Liver (tissue), 9 donors: ENCODE data around the gene CGNL1. TPM values are rescaled to one million over a fixed set of nuclear protein-coding genes. Genes with fewer than 3 reads are reported as not detected.

Experiments
- DNase-seq: peaks from one replicate; pipeline ENCODE4 v3.0.0-alpha.2; 2017; ENCODE audit warnings: low spot score
- H3K27ac ChIP-seq, 2 donors: one replicate each; pipeline ENCODE4 v1.7.0; 2013; ENCODE audit warnings: inconsistent platforms in 2 of 2, low read length in 2 of 2, control low read depth in 1 of 2, low read depth in 1 of 2, mild to moderate bottlenecking in 1 of 2
- H3K27me3 ChIP-seq, 4 donors: one replicate each; pipeline versions ENCODE4 v1.6.1 to v1.7.0; 2013; ENCODE audit warnings: low read length in 3 of 4, inconsistent platforms in 1 of 4, mild to moderate bottlenecking in 1 of 4, moderate library complexity in 1 of 4; ENCODE audit not compliant: control insufficient read depth in 4 of 4, insufficient read depth in 4 of 4
- H3K36me3 ChIP-seq, 4 donors: one replicate each; pipeline versions ENCODE4 v1.6.1 to v1.7.0; 2013; ENCODE audit warnings: low read length in 3 of 4, mild to moderate bottlenecking in 3 of 4, low read depth in 1 of 4, moderate library complexity in 1 of 4; ENCODE audit not compliant: control insufficient read depth in 4 of 4, insufficient read depth in 3 of 4
- H3K4me1 ChIP-seq, 4 donors: one replicate each; pipeline versions ENCODE4 v1.6.1 to v1.7.0; 2013; ENCODE audit warnings: low read length in 3 of 4, mild to moderate bottlenecking in 3 of 4, moderate library complexity in 1 of 4; ENCODE audit not compliant: control insufficient read depth in 4 of 4, insufficient read depth in 4 of 4
- H3K4me3 ChIP-seq, 3 donors: one replicate each; pipeline versions ENCODE4 v1.6.1 to v1.7.0; 2013; ENCODE audit warnings: low read length in 3 of 3, control low read depth in 1 of 3, low read depth in 1 of 3, mild to moderate bottlenecking in 1 of 3
- H3K9ac ChIP-seq, 2 donors: one replicate each; pipeline ENCODE4 v1.7.0; 2013; ENCODE audit warnings: low read length in 2 of 2, mild to moderate bottlenecking in 2 of 2, moderate library complexity in 2 of 2, control low read depth in 1 of 2, low read depth in 1 of 2
- H3K9me3 ChIP-seq, 4 donors: one replicate each; pipeline versions ENCODE4 v1.6.1 to v1.7.0; 2013; ENCODE audit warnings: low read length in 3 of 4; ENCODE audit not compliant: control insufficient read depth in 4 of 4
- ATF3 ChIP-seq: IDR thresholded peaks from 2 replicates; pipeline ENCODE4 v1.6.1; 2016; ENCODE audit warnings: antibody characterized with exemption
- CTCF ChIP-seq: fragments of 150-350 bp; IDR thresholded peaks from 2 replicates; pipeline ENCODE4 v1.5.1; 2017; ENCODE audit warnings: improper control_type of control experiment, low read depth, low read length; ENCODE audit not compliant: missing input control
- EGR1 ChIP-seq, 2 donors: IDR thresholded peaks; 2 replicates each; pipeline ENCODE4 v1.6.1; 2016 to 2018; ENCODE audit warnings: antibody characterized with exemption in 2 of 2, low read depth in 2 of 2
- FOXA1 ChIP-seq: IDR thresholded peaks from 2 replicates; pipeline ENCODE4 v1.6.1; 2016; ENCODE audit warnings: antibody characterized with exemption
- FOXA2 ChIP-seq: IDR thresholded peaks from 2 replicates; pipeline ENCODE4 v1.6.1; 2016; ENCODE audit warnings: antibody characterized with exemption
- HNF4A ChIP-seq, 2 donors: conservative IDR thresholded peaks; 2 replicates each; pipeline ENCODE4 v1.6.1; 2016; ENCODE audit warnings: antibody characterized with exemption in 2 of 2, mild to moderate bottlenecking in 2 of 2
- HNF4G ChIP-seq: IDR thresholded peaks from 2 replicates; pipeline ENCODE4 v1.6.1; 2016; ENCODE audit warnings: antibody characterized with exemption
- JUND ChIP-seq, 2 donors: IDR thresholded peaks; 2 replicates each; pipeline ENCODE4 v1.6.1; 2016; ENCODE audit warnings: antibody characterized with exemption in 2 of 2
- MAX ChIP-seq: IDR thresholded peaks from 2 replicates; pipeline ENCODE4 v1.6.1; 2016; ENCODE audit warnings: antibody characterized with exemption
- NR2F2 ChIP-seq: IDR thresholded peaks from 2 replicates; pipeline ENCODE4 v1.6.1; 2016; ENCODE audit warnings: antibody characterized with exemption
- REST ChIP-seq: IDR thresholded peaks from 2 replicates; pipeline ENCODE4 v1.6.1; 2016; ENCODE audit warnings: antibody characterized with exemption, mild to moderate bottlenecking
- SP1 ChIP-seq: IDR thresholded peaks from 2 replicates; pipeline ENCODE4 v1.6.1; 2018; ENCODE audit warnings: antibody characterized with exemption, mild to moderate bottlenecking
- YY1 ChIP-seq: IDR thresholded peaks from 2 replicates; pipeline ENCODE4 v1.6.1; 2016; ENCODE audit warnings: antibody characterized with exemption, mild to moderate bottlenecking
- ZBTB33 ChIP-seq: IDR thresholded peaks from 2 replicates; pipeline ENCODE4 v1.6.1; 2016; ENCODE audit warnings: antibody characterized with exemption
- WGBS: extraction: QIAGEN DNeasy Blood & Tissue Kit; methylation state at CpG from one replicate; pipeline ENCODE4 v1.1.7; 2013; 5-methylcytosine and 5-hydroxymethylcytosine counted together
- polyA plus RNA-seq, 2 donors: library from polyadenylated mRNA; stranded (reverse) in 1 of 2; unstranded in 1 of 2; fragments of 200-250 nt in 1 of 2; fragments of >200 nt in 1 of 2; fragmentation: Nextera tagmentation in 1 of 2; extraction: Ambion mirVana in 1 of 2; gene quantifications; one replicate each; pipeline versions ENCODE4 v1.2.1 to v1.2.3, GENCODE V29; 2013 to 2015
- total RNA-seq, 2 donors: library from RNA; depleted of rRNA; stranded (reverse); fragments of >200 nt; gene quantifications; one replicate each; pipeline ENCODE4 v1.2.3, GENCODE V29; 2014
- donor health status: healthy.
- donor health status: healthy.
- donor health status: healthy.
- donor health status: healthy.
- donor health status: healthy.

Gene CGNL1
- total and polyA plus RNA-seq, 4 donors = 12.0 to 31.9 (median 16.1) TPM

- Histone ChIP-seq H3K4me1 (no peaks in the 10 kb centered on the region), H3K36me3 (peaks cover 0 to 34% (median 9%) of the 10 kb centered on the region in 4 donors), H3K27ac (no peak overlapping the region), H3K9ac (no peak overlapping the region), H3K27me3 (no peaks in the 10 kb centered on the region), H3K4me3 (no peak overlapping the region), H3K9me3 (no peaks in the 10 kb centered on the region)
- TF ChIP-seq FOXA2 = no peak
- TF ChIP-seq MAX = no peak
- no peak for TF ChIP-seq CTCF
- TF ChIP-seq FOXA1 = no peak
- no peak for TF ChIP-seq NR2F2
- no peak for TF ChIP-seq REST
- TF ChIP-seq SP1 = no peak
- TF ChIP-seq ATF3 = no peak
- no peak for TF ChIP-seq JUND (IDR thresholded peaks at IDR 0.05)
- TF ChIP-seq HNF4G = no peak
- no peak for TF ChIP-seq EGR1 (IDR thresholded peaks at IDR 0.05; ENCODE audit: low read depth in 2 of 2)
- no peak for DNase-seq
These were observed 112.8 kb downstream of the CGNL1 start for GRCh38 chr15:57489122-57489521.

GRCh38 chr15:57493351-57493750 lies 117.0 kb downstream of the CGNL1 start:
- TF ChIP-seq ZBTB33 (no peak), SP1 (no peak), HNF4A (conservative IDR thresholded peaks at IDR 0.05) (no peak), EGR1 (IDR thresholded peaks at IDR 0.05; ENCODE audit: low read depth in 2 of 2) (no peak), REST (no peak), ATF3 (no peak), FOXA1 (no peak), YY1 (no peak), FOXA2 (no peak)
- Histone ChIP-seq H3K36me3 (peaks cover 0 to 21% (median 11%) of the 10 kb centered on the region in 4 donors), H3K27ac (no peak overlapping the region), H3K27me3 (no peaks in the 10 kb centered on the region), H3K4me1 (peaks cover 3 to 21% (median 12%) of the 10 kb centered on the region in 4 donors), H3K4me3 (no peak overlapping the region), H3K9ac (no peak overlapping the region), H3K9me3 (no peaks in the 10 kb centered on the region)
- no peak for DNase-seq
- 96% methylated on average over 4 of the region's 4 CpGs for WGBS
